Upper lobe of left lung (tissue), 6 donors: ENCODE measurements around the gene AKR1A1. TPM values are rescaled to one million over a fixed set of nuclear protein-coding genes. Genes with fewer than 3 reads are reported as not detected.

Experiments
- ATAC-seq, 2 donors: fragments of 200-7000 bp; cut with Tn5 transposase; one replicate each; pipeline ENCODE4 v1.9.1; 2022; ENCODE audit warnings: mild to moderate bottlenecking in 2 of 2, moderate library complexity in 2 of 2; ENCODE audit not compliant: low FRiP score in 2 of 2
- DNase-seq, 2 donors: peaks; one replicate each; pipeline ENCODE4 v3.0.0-alpha.2; 2019 to 2020
- H3K27ac ChIP-seq, 4 donors: fragments of 200-600 bp; sonication (generic); one replicate each; pipeline ENCODE4 v1.5.1; 2016 to 2019
- H3K27me3 ChIP-seq, 4 donors: fragments of 200-600 bp; sonication (generic); one replicate each; pipeline ENCODE4 v1.5.1; 2017 to 2019
- H3K36me3 ChIP-seq, 4 donors: fragments of 200-600 bp; sonication (generic); one replicate each; pipeline ENCODE4 v1.5.1; 2016 to 2019
- H3K4me1 ChIP-seq, 4 donors: fragments of 200-600 bp; sonication (generic); one replicate each; pipeline ENCODE4 v1.5.1; 2018 to 2019
- H3K4me3 ChIP-seq, 4 donors: fragments of 200-600 bp; sonication (generic); one replicate each; pipeline ENCODE4 v1.5.1; 2017 to 2019; ENCODE audit warnings: mild to moderate bottlenecking in 2 of 4, moderate library complexity in 1 of 4
- H3K9me3 ChIP-seq, 4 donors: fragments of 200-600 bp; sonication (generic); one replicate each; pipeline ENCODE4 v1.5.1; 2018 to 2019
- EP300 ChIP-seq, 4 donors: sonication (generic); formaldehyde crosslinking; IDR thresholded peaks; one replicate each; pipeline ENCODE4 v1.5.1; 2017; ENCODE audit warnings: antibody characterized with exemption in 4 of 4, control low read depth in 2 of 4
- POLR2A ChIP-seq, 4 donors: fragments of 450-650 bp; IDR thresholded peaks; one replicate each; pipeline ENCODE4 v1.5.1; 2016 to 2017; ENCODE audit warnings: antibody characterized with exemption in 4 of 4, mild to moderate bottlenecking in 2 of 4
- POLR2AphosphoS5 ChIP-seq, 2 donors: sonication (generic); formaldehyde crosslinking; IDR thresholded peaks; one replicate each; pipeline ENCODE4 v1.5.1; 2017; ENCODE audit warnings: antibody characterized with exemption in 2 of 2
- WGBS, 2 donors: methylation state at CpG; one replicate each; pipeline ENCODE4 v1.1.5; 2017 to 2018; 5-methylcytosine and 5-hydroxymethylcytosine counted together
- total RNA-seq, 6 donors: library from RNA; depleted of rRNA in 4 of 6; stranded (reverse); fragments of >200 nt in 4 of 6; gene quantifications; one replicate each; pipeline versions ENCODE4 v1.1.0 to v1.2.1, GENCODE V29; 2016 to 2021
- TF ChIP-seq, protein P1 (sequence below), 6 experiments: fragments of 450-650 bp in 4 of 6; fragments of 200-600 bp in 2 of 6; sonication (generic) in 2 of 6; IDR thresholded peaks; one replicate each; pipeline ENCODE4 v1.5.1; 2016 to 2019; ENCODE audit warnings: antibody characterized with exemption in 6 of 6
- donor health status: DM: no; HTN: no; CAD: no; lungs with moderate emphysema.
- donor health status: DM: no; HTN: yes; CAD: no; lungs with severe emphysema.

AKR1A1 gene
- total RNA-seq, 6 donors from 2014 or later: 92.1 to 210 (median 107) TPM

DNA sequence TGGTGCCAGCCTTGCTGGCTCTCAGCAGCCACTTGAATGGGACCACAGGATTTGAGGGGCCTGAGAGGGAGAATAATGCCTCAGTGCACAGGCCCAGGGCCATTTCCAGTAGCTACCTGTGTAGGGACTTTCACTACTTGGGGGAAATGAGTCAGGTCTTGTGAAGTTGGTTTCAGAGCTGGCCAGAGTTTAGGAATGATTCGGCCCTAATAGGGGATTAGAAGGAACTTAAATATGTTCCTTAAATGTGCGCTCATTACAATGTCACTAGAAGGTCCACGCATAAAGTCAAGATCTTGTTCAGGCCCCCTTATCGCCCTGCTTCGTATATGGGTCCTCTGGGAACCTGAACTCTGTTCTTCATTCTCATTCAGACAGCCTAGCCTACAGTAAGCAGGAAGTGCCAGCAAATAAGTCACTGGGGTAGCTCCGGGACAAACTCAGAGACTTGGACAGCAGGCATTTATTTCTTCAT lies 5.6 kb upstream of the AKR1A1 start:
- peak overlapping the region in 2 of 4 donors; percentile 1 to 62 for H3K27ac ChIP-seq
- H3K27me3 ChIP-seq: no peaks in the 10 kb centered on the region
- ATAC-seq (no peak), DNase-seq (no peak)
- no peak overlapping the region for H3K4me3 ChIP-seq
- H3K9me3 ChIP-seq: no peaks in the 10 kb centered on the region
- WGBS, 2 donors: 52 to 60% methylated on average over 5 to 6 of the region's 6 CpGs
- no peaks in the 10 kb centered on the region for H3K36me3 ChIP-seq
- TF ChIP-seq EP300 (IDR thresholded peaks at IDR 0.05) (no peak), POLR2AphosphoS5 (IDR thresholded peaks at IDR 0.05) (no peak), POLR2A (IDR thresholded peaks at IDR 0.05) (no peak)
- TF ChIP-seq, protein P1, sequence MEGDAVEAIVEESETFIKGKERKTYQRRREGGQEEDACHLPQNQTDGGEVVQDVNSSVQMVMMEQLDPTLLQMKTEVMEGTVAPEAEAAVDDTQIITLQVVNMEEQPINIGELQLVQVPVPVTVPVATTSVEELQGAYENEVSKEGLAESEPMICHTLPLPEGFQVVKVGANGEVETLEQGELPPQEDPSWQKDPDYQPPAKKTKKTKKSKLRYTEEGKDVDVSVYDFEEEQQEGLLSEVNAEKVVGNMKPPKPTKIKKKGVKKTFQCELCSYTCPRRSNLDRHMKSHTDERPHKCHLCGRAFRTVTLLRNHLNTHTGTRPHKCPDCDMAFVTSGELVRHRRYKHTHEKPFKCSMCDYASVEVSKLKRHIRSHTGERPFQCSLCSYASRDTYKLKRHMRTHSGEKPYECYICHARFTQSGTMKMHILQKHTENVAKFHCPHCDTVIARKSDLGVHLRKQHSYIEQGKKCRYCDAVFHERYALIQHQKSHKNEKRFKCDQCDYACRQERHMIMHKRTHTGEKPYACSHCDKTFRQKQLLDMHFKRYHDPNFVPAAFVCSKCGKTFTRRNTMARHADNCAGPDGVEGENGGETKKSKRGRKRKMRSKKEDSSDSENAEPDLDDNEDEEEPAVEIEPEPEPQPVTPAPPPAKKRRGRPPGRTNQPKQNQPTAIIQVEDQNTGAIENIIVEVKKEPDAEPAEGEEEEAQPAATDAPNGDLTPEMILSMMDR (IDR thresholded peaks at IDR 0.05): no peak
- H3K4me1 ChIP-seq: peaks cover 23 to 28% (median 26%) of the 10 kb centered on the region in 4 donors

DNA sequence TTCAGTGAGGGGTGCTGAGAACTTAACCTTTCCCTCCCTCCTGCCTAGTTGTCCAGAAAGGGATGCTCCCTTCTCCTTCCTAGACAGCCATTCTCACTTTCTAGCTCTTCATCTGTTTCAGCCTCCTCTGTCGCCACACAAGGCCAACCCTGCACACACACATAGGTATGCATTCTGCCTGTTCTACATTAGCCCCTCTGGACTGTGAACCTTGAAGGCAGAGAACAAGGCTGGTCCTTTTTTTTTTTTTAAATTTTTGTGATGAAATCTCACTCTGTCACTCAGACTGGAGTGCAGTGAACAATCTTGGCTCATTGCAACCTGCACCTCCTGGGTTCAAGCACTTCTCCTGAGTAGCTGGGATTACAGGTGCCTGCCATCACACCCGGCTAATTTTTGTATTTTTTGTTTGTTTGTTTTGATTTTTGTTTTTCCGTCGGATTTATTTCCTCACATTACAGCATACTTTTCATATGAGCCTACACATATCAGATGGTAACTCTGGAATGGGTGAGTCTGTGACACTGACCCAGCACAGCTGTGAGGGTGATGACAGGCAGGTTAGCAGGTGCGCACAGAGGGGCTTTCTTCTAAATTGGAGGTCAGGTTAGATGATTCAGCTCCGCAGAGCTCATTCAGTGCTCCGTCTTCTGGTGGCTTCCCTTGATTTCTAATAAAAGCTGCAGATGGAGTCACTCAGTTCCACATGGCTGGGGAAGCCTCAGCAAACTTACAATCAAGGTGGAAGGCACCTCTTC lies 4.9 kb upstream of the AKR1A1 start:
- peaks cover 23 to 32% (median 30%) of the 10 kb centered on the region in 4 donors for H3K4me1 ChIP-seq
- H3K9me3 ChIP-seq: no peaks in the 10 kb centered on the region
- peak overlapping the region in 1 of 4 donors; percentile 62 for H3K27ac ChIP-seq
- no peak for TF ChIP-seq EP300 (IDR thresholded peaks at IDR 0.05)
- no peak for TF ChIP-seq POLR2AphosphoS5 (IDR thresholded peaks at IDR 0.05)
- TF ChIP-seq, protein P1 (IDR thresholded peaks at IDR 0.05): no peak
- TF ChIP-seq POLR2A (IDR thresholded peaks at IDR 0.05): no peak
- no peaks in the 10 kb centered on the region for H3K36me3 ChIP-seq
- no peak for DNase-seq
- no peaks in the 10 kb centered on the region for H3K27me3 ChIP-seq
- ATAC-seq: no peak
- H3K4me3 ChIP-seq: no peak overlapping the region
- 73 to 86% methylated on average over 7 of the region's 7 CpGs for WGBS, 2 donors

DNA sequence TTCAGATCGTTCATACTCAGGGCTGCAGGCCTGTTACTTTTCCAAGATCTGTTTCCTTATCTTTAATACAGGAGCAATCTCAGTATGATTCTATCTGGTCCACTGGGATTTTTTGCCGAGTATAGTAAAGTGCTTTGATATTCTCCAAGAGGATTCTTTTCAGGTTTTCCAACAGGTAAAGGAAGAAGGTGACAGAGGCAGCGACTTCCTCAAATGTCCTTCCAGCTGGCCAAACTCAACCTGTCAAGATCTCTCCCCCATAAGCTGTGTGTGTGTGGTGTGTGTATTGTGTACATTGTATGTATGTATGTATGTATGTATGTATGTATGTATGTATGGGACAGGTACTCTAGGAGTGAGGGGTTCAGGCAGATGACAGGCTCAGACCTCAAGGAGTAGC lies 1.1 kb downstream of the AKR1A1 start:
- H3K27ac ChIP-seq: peak overlapping the region; percentile 72 to 91 (median 80)
- ATAC-seq (no peak), DNase-seq (no peak)
- TF ChIP-seq EP300 (IDR thresholded peaks at IDR 0.05) (no peak), POLR2AphosphoS5 (IDR thresholded peaks at IDR 0.05) (no peak), POLR2A (IDR thresholded peaks at IDR 0.05) (no peak)
- TF ChIP-seq, protein P1 (IDR thresholded peaks at IDR 0.05): no peak
- 16 to 22% methylated on average over 3 of the region's 3 CpGs for WGBS, 2 donors
- peaks cover 13 to 35% (median 19%) of the 10 kb centered on the region in 4 donors for H3K4me1 ChIP-seq
- H3K4me3 ChIP-seq: peak overlapping the region in 3 of 4 donors; percentile 59 to 66 (median 59)
- H3K9me3 ChIP-seq: no peaks in the 10 kb centered on the region
- H3K27me3 ChIP-seq: no peaks in the 10 kb centered on the region
- peaks cover 0 to 16% (median 9%) of the 10 kb centered on the region in 4 donors for H3K36me3 ChIP-seq

DNA sequence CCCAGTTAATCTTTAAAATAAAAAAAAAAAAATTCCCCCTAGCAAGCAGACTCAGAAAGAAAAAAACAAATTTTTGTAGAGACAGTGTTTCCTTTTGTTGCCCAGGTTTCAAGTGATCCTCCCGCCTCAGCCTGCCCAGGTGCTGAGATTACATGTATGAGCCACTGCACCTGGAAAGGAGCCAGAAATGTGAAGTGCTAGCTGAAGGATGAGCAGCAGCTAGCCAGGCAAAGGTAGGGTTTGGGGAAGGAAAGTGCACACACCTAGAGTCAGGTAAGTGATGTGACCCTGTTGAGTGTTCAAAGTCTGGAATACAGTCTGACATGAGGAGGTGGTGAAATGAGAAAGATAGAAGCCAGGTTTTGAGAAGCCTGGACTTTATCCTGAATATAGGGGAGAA lies 1.7 kb downstream of the AKR1A1 start:
- Histone ChIP-seq H3K27me3 (no peaks in the 10 kb centered on the region), H3K9me3 (no peaks in the 10 kb centered on the region), H3K4me1 (peaks cover 13 to 39% (median 21%) of the 10 kb centered on the region in 4 donors), H3K27ac (peak overlapping the region in 1 of 4 donors; percentile 84), H3K36me3 (peaks cover 0 to 17% (median 9%) of the 10 kb centered on the region in 4 donors), H3K4me3 (peak overlapping the region in 2 of 4 donors; percentile 59 to 66)
- ATAC-seq (no peak), DNase-seq (peak in 1 of 2 donors; percentile 73)
- 74% methylated on average over 1 of the region's 1 CpG for WGBS, 2 donors
- TF ChIP-seq POLR2AphosphoS5 (IDR thresholded peaks at IDR 0.05) (no peak), POLR2A (IDR thresholded peaks at IDR 0.05) (no peak), EP300 (IDR thresholded peaks at IDR 0.05) (no peak)
- TF ChIP-seq, protein P1 (IDR thresholded peaks at IDR 0.05): no peak
